Kidney (tissue), 14 donors: ENCODE measurements around the gene MCMBP. TPM values are rescaled to one million over a fixed set of nuclear protein-coding genes. Genes with fewer than 3 reads are reported as not detected.
"Not testable (repeated sequence)": the region's sequence is repeated elsewhere in the genome, so short reads cannot be mapped to it uniquely, and the experiment has no call there.

Experiments
- DNase-seq, 5 donors: peaks; one replicate each; pipeline ENCODE4 v3.0.0-alpha.2; 2013 to 2020
- FAIRE-seq: peaks from 2 replicates; lab custom pipeline; 2012; peaks lifted over from hg19 to GRCh38; lab: Jason Lieb, UNC
- H3K27ac ChIP-seq, 2 donors: one replicate each; pipeline ENCODE4 v1.7.0; 2013; ENCODE audit warnings: low read depth in 2 of 2, low read length in 2 of 2, inconsistent platforms in 1 of 2
- H3K27me3 ChIP-seq: one replicate; pipeline ENCODE4 v1.7.1; 2013; ENCODE audit warnings: low read length, inconsistent platforms; ENCODE audit not compliant: control insufficient read depth, insufficient read depth
- H3K36me3 ChIP-seq, 3 donors: one replicate each; pipeline versions ENCODE4 v1.7.0 to v1.7.1; 2013; ENCODE audit warnings: low read length in 3 of 3, control low read depth in 1 of 3, inconsistent platforms in 1 of 3; ENCODE audit not compliant: insufficient read depth in 3 of 3, control insufficient read depth in 2 of 3
- H3K4me1 ChIP-seq, 3 donors: one replicate each; pipeline versions ENCODE4 v1.7.0 to v1.7.1; 2013; ENCODE audit warnings: low read length in 3 of 3, inconsistent platforms in 1 of 3, low read depth in 1 of 3; ENCODE audit not compliant: control insufficient read depth in 2 of 3, insufficient read depth in 2 of 3
- H3K4me3 ChIP-seq, 3 donors: one replicate each; pipeline versions ENCODE4 v1.7.0 to v1.8.1; 2013; ENCODE audit warnings: low read length in 3 of 3, control low read depth in 1 of 3, inconsistent platforms in 1 of 3
- H3K9ac ChIP-seq, 3 donors: one replicate each; pipeline versions ENCODE4 v1.7.0 to v1.7.1; 2013; ENCODE audit warnings: low read length in 3 of 3, control low read depth in 1 of 3, inconsistent platforms in 1 of 3
- H3K9me3 ChIP-seq, 3 donors: one replicate each; pipeline versions ENCODE4 v1.7.0 to v1.7.1; 2013; ENCODE audit warnings: low read length in 3 of 3, control low read depth in 1 of 3, inconsistent platforms in 1 of 3; ENCODE audit not compliant: control insufficient read depth in 2 of 3, insufficient read depth in 1 of 3
- intact Hi-C: fragments of 100-400 bp; cut with DNase I; formaldehyde crosslinking; loops from one replicate; pipeline ENCODE4 v1.11.1; 2022
- polyA plus RNA-seq: library from polyadenylated mRNA; stranded (reverse); fragments of 350-450 nt; fragmentation: Illumina TruSeq; extraction: RNeasy Lipid Tissue Mini Kit (QIAGEN cat#74804); gene quantifications from one replicate; pipeline ENCODE4 v1.2.3, GENCODE V29; 2014; ENCODE audit warnings: low read depth, low replicate concordance; ENCODE audit not compliant: insufficient read depth
- total RNA-seq: library from RNA; stranded (reverse); fragmentation: NEBNext Ultra II Directional; extraction: Animal tissue kit (Norgen Biotek cat#: 25700); gene quantifications from one replicate; pipeline ENCODE4 v1.2.1, GENCODE V29; 2021
- TF ChIP-seq, protein P1 (sequence below): IDR thresholded peaks from 3 replicates; pipeline ENCODE4 v1.5.1; 2012; ENCODE audit warnings: mild to moderate bottlenecking, moderate library complexity, borderline replicate concordance; ENCODE audit not compliant: insufficient read depth; ENCODE audit errors: extremely low read depth
- donor health status: control.
- donor health status: control.
- donor health status: control.
- donor health status: control.
- donor health status: control.
- donor health status: DM: yes; HTN: yes; CAD: no.
- donor health status: Normal renal cell carcinoma (clear cell type).

The MCMBP gene
- total and polyA plus RNA-seq, 2 donors from 2014 or later: 21.3 to 45.3 TPM

DNA sequence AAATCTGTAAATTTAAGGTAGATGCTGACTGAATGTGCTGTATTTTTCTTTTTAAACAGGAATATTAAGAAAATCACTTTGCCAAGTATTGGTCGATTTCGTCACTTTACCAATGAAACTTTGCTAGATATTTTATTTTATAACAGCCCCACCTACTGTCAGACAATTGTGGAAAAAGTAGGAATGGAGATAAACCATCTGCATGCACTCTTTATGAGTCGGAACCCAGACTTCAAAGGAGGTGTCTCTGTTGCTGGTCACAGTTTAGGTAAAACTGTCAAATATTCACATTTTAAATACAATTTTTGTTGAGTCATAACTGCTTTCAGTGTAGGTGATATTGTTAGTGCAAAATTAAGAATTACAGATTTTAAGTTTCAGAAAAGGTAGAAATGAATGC, 45.1 kb upstream of the MCMBP start:
- peak in 1 of 5 donors; percentile 6 for DNase-seq
- no peaks in the 10 kb centered on the region for H3K27me3 ChIP-seq
- peaks cover 13 to 54% (median 27%) of the 10 kb centered on the region in 3 donors for H3K36me3 ChIP-seq
- no peak for FAIRE-seq
- H3K9me3 ChIP-seq: no peaks in the 10 kb centered on the region
- H3K27ac ChIP-seq: no peak overlapping the region
- no peak overlapping the region for H3K9ac ChIP-seq
- intact Hi-C loops: no loop called here
- no peaks in the 10 kb centered on the region for H3K4me1 ChIP-seq
- no peak overlapping the region for H3K4me3 ChIP-seq
- TF ChIP-seq, protein P1, sequence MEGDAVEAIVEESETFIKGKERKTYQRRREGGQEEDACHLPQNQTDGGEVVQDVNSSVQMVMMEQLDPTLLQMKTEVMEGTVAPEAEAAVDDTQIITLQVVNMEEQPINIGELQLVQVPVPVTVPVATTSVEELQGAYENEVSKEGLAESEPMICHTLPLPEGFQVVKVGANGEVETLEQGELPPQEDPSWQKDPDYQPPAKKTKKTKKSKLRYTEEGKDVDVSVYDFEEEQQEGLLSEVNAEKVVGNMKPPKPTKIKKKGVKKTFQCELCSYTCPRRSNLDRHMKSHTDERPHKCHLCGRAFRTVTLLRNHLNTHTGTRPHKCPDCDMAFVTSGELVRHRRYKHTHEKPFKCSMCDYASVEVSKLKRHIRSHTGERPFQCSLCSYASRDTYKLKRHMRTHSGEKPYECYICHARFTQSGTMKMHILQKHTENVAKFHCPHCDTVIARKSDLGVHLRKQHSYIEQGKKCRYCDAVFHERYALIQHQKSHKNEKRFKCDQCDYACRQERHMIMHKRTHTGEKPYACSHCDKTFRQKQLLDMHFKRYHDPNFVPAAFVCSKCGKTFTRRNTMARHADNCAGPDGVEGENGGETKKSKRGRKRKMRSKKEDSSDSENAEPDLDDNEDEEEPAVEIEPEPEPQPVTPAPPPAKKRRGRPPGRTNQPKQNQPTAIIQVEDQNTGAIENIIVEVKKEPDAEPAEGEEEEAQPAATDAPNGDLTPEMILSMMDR: no peak

DNA sequence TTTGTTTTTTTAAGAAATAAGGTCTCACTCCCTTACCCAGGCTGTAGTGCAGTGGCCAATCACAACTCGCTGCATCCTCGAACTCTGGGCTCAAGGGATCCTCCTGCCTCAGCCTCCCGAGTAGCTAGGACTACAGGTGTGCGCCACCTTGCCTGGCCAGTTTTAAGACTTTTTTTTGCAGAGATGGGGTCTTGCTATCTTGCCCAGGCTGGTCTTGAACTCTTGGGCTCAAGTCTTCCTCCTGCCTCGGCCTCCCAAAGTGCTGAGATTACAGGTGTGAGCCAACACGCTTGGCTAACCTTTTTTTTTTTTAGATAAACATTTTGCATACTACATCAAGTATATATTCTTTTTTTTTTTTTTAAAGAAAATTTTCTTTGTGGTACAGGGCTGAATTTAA, 38.0 kb upstream of the MCMBP start:
- Histone ChIP-seq H3K27me3 (no peaks in the 10 kb centered on the region), H3K36me3 (peaks cover 5 to 38% (median 19%) of the 10 kb centered on the region in 3 donors), H3K4me3 (no peak overlapping the region), H3K9me3 (no peaks in the 10 kb centered on the region), H3K9ac (no peak overlapping the region), H3K4me1 (no peaks in the 10 kb centered on the region), H3K27ac (no peak overlapping the region)
- TF ChIP-seq, protein P1: no peak
- DNase-seq (no peak), FAIRE-seq (no peak)
- intact Hi-C loops: no loop called here

DNA sequence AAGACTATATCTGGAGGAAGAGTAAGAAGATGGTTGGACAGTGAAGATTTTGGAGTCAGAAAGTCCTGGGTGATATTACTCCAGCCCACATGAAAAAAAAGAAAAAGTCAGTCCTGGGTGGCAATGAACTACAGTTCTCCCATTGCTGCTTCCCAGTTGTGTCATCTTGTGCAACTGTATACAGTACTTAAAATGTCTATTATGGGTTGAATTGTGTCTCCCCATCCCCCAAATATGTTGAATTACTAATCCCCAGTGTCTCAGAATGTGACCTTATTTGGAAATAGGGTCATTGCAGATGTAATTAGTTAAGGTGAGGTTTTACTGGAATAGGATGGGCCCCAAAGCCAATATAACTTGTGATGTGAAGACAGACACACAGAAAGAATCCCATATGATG, 35.5 kb upstream of the MCMBP start:
- intact Hi-C loops: no loop called here
- peaks cover 4 to 39% (median 28%) of the 10 kb centered on the region in 3 donors for H3K36me3 ChIP-seq
- FAIRE-seq: no peak

DNA sequence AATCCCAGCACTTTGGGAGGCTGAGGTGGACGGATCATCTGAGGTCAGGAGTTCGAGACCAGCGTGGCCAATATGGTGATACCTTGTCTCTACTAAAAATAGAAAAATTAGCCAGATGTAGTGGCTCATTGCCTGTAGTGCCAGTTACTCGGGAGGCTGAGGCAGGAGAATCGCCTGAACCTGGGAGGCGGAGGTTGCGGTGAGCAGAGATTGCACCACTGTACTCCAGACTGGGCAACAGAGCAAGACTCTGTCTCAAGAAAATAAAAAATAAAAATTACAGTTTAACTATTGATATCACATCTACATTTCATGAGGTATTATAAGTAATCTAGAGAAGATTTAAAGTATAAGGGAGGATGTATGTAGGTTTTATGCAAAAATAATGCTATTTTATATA, 35.1 kb upstream of the MCMBP start:
- peaks cover 4 to 41% (median 28%) of the 10 kb centered on the region in 3 donors for H3K36me3 ChIP-seq
- H3K4me3 ChIP-seq, H3K27me3 ChIP-seq, H3K4me1 ChIP-seq, DNase-seq, FAIRE-seq, H3K9me3 ChIP-seq, H3K9ac ChIP-seq, intact Hi-C loops, H3K27ac ChIP-seq: not testable (repeated sequence)

More for the DNA sequence above, 35.5 kb upstream of the MCMBP start:
- Histone ChIP-seq H3K27me3 (no peaks in the 10 kb centered on the region), H3K4me1 (no peaks in the 10 kb centered on the region), H3K9me3 (no peaks in the 10 kb centered on the region), H3K9ac (no peak overlapping the region), H3K4me3 (no peak overlapping the region), H3K27ac (no peak overlapping the region)
- DNase-seq: no peak
- TF ChIP-seq, protein P1: no peak
